HG03457 (cell line): ENCODE results near the gene RGPD8.

Source experiments
- ATAC-seq: cut with Tn5 transposase; IDR thresholded peaks from one replicate; pipeline ENCODE4 v1.9.1; 2021; ENCODE audit warnings: moderate number of reproducible peaks; ENCODE audit not compliant: unreplicated experiment

RGPD8 gene

DNA sequence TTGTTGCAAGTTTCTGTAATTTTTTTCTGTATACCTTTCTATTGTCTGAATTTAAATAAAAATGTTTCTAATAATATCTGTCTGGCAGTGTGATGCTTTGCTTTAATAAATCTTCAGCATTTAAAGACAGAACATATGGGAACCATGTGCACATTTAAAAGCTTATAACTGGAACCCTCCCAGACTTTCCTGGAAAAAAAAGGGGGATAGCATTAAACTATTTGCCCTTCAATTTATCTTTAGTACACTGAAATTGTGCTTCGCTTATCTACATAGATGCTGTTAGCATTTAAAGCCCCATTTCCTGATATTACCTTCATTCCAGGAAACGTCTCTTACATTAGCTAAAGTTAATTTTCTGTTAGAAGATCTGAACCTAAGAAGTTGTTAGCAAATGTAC is 93.5 kb downstream of the RGPD8 start:
- ATAC-seq = no peak

DNA sequence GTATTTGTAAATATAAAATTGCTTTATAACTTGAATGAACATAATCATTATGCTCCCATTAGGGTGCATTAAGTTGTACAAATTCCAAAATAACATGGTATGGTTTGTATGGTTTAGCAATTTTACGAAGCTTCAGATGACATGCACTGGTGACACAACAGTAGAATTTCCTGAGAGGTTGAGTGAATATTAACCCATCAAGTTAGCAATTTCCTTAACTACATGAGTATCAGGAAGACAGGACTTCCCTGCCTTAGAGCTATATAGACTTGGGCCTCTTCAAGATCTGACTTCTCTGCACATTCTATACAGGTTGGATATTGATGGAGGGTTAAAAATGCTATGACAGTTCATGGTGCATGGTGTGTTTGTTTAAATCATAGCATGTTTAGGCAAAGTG is 97.8 kb downstream of the RGPD8 start:
- ATAC-seq = no peak

DNA sequence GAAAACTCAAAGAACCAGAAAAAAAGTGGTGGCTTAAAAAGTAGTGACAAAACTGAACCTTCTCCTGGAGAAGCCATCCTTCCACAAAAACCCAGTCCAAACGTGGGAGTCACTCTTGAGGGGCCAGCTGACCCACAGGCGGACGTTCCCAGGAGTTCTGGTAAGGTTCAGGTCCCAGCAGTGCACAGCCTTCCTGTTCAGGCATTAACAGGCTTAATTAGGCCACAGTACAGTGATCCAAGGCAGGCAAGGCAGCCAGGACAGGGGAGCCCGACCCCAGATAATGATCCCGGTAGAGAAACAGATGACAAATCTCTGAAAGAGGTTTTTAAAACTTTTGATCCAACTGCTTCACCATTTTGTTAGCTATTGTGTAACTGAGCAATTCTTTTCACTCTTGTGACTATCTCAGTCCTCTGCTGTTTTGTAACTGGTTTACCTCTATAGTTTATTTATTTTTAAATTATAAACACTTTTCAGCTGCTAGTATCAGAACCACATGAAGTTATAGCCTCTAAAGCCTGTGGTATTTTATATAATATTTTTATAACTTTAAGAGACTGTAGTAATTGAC is 101.2 kb downstream of the RGPD8 start:
- no peak for ATAC-seq

DNA sequence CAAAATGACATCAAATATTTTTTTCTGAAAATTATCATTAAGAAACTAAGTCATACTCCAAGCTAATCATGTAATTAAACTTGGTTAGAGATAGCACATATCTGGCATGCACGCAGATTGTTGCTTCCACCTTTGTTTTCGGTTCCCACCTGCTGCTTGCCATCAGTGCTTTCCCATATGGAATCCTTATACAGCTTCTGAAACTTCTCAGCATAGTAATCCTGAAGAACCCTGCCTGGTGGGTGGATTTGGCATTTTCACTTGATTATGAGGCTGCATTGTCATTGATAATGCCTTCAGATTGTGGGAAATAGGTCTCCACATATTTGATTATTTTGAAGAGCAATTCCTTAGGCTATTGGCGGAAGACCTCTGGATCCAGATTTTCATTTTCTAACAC is 110.5 kb downstream of the RGPD8 start:
- no peak for ATAC-seq

DNA sequence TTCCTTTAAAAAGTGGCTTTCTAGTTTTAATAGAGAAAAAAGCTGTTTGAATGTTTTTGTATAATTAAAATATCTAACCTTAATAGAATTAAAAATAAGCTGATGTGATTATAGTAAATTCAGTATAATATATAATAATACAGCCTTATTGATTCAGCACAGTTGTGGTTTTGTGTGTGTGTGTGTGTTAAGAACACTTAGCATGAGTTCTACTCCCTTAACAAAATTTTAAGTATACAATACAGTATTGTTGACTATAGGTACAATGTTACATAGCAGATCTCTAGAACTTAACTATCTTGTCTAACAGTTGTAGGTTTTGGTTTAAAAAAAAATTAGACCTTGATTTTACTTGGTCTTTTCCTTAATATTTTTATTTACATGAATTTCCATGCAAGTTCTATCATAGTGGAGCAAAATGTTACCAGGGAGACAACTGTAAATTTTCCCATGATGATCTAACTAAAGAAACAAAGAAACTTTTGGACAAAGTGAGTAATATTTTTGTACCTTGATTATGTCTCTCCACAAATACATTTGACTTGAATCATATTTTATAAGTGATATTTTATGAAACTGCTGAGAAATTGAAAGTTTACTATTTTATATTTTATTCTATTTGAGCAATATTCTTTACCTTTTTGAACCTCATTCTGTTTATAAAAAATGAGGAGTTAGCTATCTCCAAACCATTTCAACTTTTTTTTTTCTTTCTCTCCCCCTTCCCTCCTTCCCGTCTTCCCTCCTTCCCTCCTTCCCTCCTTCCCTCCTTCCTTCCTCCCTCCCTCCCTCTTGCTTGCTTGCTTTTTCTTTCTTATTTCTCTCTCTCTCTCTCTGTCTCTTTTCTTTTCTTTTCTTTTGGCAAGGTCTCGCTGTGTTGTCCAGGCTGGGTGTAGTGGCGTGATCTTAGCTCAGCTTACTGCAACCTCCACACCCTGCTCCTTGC is 111.8 kb downstream of the RGPD8 start:
- ATAC-seq = no peak
